ENCODE results near the gene EXOSC5.
"Not testable (repeated sequence)": the region's sequence is repeated elsewhere in the genome, so short reads cannot be mapped to it uniquely, and the experiment has no call there.

EXOSC5 gene

GRCh38 chr19:41426116-41426841 lies 29.1 kb upstream of the EXOSC5 start:
- no peak for DNase-seq

- no peak for DNase-seq
Measured at GRCh38 chr19:41425174-41426115, 28.3 kb upstream of the EXOSC5 start.

GRCh38 chr19:41424335-41425173 lies 27.4 kb upstream of the EXOSC5 start:
- DNase-seq: no peak

DNA sequence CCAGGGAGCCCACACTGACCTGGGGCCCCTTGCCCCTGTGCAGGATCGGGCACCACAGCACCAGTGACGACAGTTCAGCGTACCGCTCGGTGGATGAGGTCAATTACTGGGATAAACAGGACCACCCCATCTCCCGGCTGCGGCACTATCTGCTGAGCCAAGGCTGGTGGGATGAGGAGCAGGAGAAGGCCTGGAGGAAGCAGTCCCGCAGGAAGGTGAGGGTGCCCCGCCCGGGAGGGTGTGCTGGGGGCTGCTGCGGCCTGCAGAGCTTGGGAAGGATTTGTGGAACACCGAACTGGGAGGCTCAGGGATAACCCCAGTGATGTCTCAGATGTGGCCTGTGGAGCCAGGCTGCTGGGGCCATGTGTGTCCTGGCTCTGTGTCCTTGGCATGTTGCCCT lies 25.8 kb upstream of the EXOSC5 start:
- DNase-seq: no peak

DNA sequence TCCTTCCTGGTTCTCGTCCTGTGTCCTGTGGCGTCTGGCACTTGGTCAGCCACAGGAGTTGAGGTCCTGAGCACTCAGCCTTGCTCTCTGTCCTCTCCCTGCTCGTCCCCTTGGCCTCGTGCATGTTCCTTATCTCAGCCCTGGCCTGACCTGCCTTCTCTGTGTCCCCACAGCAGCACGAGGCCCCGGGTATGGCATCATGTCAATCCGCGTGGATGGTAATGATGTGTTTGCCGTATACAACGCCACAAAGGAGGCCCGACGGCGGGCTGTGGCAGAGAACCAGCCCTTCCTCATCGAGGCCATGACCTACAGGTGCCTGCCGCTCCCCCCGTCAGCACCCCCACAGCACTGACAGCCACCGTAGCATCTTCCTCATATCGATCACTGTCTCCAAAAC lies 25.3 kb upstream of the EXOSC5 start:
- no peak for DNase-seq

GRCh38 chr19:41421973-41422372 lies 24.8 kb upstream of the EXOSC5 start:
- DNase-seq: no peak

GRCh38 chr19:41421314-41421713 lies 24.2 kb upstream of the EXOSC5 start:
- no peak for DNase-seq

- no peak for DNase-seq
Measured at GRCh38 chr19:41420101-41420880, 23.1 kb upstream of the EXOSC5 start.

GRCh38 chr19:41416194-41416674 lies 19.1 kb upstream of the EXOSC5 start:
- no peak for DNase-seq

- DNase-seq: no peak
Measured at GRCh38 chr19:41415154-41415571, 18.0 kb upstream of the EXOSC5 start.

- DNase-seq: no peak
Measured at GRCh38 chr19:41414461-41414860, 17.3 kb upstream of the EXOSC5 start.

GRCh38 chr19:41413947-41414346 lies 16.8 kb upstream of the EXOSC5 start:
- no peak for DNase-seq

GRCh38 chr19:41412953-41413352 lies 15.8 kb upstream of the EXOSC5 start:
- no peak for DNase-seq

DNA sequence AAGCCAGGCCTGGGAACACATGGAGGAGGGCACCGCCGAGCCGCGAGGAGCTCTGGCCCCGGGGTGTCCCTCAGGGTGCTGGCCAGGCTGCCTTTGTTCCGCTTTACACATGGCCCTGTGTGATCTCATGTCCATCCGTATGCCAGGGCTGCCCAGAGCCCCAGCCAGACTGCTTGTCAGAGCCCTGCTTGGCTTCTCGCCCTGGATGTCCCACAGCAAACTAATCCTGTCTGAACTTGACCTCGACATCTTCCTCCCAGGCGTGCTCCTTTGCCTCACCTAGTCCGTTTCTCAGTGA lies 14.8 kb upstream of the EXOSC5 start:
- no peak for DNase-seq

- DNase-seq: no peak
Measured at GRCh38 chr19:41411100-41411967, 14.2 kb upstream of the EXOSC5 start.

GRCh38 chr19:41410336-41411054 lies 13.3 kb upstream of the EXOSC5 start:
- DNase-seq: no peak

DNA sequence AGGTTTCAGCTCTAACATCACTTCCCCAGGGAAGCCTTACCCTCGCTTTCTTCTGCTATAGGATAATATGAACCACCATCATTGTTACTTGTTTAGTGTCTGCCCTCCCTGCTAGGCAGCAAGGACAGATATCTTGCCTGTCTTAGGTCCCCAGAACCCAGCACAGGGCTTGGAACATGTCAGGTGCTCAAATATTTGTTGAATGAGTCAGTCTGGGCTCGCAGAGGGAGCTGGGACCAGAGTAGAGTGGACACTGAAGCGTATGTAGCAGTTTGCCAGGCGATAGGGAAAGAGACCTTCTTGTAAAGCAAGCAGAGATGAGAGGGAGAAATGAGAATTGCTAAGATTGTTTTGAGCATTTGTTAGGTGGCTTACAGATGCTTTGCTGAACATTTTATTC lies 12.1 kb upstream of the EXOSC5 start:
- peak; percentile 13 for DNase-seq

DNA sequence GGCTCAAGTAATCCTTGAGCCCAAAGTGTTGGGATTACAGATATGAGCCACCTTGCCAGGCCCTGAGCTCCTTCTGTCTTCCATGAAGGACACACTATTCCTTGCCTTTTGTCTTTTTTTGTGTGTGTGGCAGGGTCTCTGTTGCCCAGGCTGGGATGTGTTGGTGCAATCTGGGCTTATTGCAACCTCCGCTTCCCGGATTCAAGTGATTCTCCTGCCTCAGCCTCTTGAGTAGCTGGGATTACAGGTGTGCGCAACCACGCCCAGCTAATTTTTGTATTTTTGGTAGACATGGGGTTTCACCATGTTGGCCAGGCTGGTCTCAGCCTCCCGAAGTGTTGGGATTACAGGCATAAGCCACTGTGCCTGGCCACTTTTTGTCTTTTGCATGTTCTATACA lies 11.7 kb upstream of the EXOSC5 start:
- not testable (repeated sequence) for DNase-seq

DNA sequence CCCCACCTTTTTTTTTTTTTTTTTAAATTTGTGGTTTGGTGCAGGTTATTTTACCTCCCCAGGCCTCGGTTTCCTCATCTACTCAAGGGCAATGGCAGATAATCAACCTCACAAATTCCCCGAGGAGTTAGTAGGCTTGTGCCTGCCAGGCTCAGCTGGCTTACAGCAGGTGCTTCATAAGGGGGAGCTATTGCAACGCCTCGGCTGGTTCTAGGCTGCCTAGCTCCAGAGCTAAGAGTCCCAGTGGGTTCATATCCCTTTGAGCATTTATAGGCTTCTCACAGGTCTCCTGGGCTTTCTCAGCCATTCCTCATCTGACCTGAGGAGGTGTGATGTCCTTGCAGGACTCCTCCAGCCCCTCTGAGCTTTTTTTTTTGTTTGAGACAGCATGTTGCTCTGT lies 11.1 kb upstream of the EXOSC5 start:
- no peak for DNase-seq

- no peak for DNase-seq
Measured at GRCh38 chr19:41407271-41407670, 10.1 kb upstream of the EXOSC5 start.
